Measurements from ENCODE around the gene PRICKLE2. TPM values are rescaled to one million over a fixed set of nuclear protein-coding genes. Genes with fewer than 3 reads are reported as not detected.

The PRICKLE2 gene
- total RNA-seq, 1 experiment from 2014 or later: 0.26 TPM

DNA sequence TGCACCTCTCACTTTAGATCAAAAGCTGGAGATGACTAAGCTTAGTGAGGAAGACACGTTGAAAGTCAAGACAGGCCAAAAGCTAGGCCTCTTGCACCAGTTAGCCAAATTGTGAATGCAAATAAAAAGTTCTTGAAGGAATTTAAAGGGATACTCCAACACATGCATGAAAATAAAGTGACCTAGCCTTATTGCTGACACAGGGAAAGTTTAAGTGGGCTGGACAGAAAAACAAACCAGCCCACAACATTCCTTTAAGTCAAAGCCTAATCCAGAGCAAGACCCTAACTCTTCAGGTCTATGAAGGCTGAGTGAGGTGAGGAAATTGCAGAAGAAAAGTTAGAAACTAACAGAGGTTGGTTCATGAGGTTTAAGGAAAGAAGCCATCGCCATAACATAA lies 101.3 kb downstream of the PRICKLE2 start:
- H3K36me3 ChIP-seq (ENCODE audit: control insufficient read depth, insufficient read depth, low read length): no peaks in the 10 kb centered on the region
- in situ Hi-C loops (cut with HindIII; ENCODE audit: low pct_unique_long_range_greater_than_20kb, low sequenced_read_pairs) (no loop called here), intact Hi-C loops (cut with micrococcal nuclease; ENCODE audit: unreplicated experiment) (no loop called here)
- no peak overlapping the region for H3K4me3 ChIP-seq (ENCODE audit: low read depth in 2 of 2, low read length in 2 of 2)
- H3K9me3 ChIP-seq (ENCODE audit: control insufficient read depth, insufficient read depth, low read depth, low read length): no peaks in the 10 kb centered on the region
- no peak overlapping the region for H3K27ac ChIP-seq (ENCODE audit: low read length)
- ChIA-PET POLR2A (no interaction called here), CTCF (no interaction called here)
- DNase-seq (ENCODE audit: low read depth, low spot score) (no peak), ATAC-seq (no peak)
- no peaks in the 10 kb centered on the region for H3K4me1 ChIP-seq (ENCODE audit: control insufficient read depth, insufficient read depth, low read length)
- TF ChIP-seq POLR2AphosphoS5 (IDR thresholded peaks at IDR 0.05; ENCODE audit: low read depth, low read length) (no peak), TCF7L2 (IDR thresholded peaks at IDR 0.05; ENCODE audit: low read depth, low read length) (no peak), SIN3A (IDR thresholded peaks at IDR 0.05; ENCODE audit: borderline replicate concordance, insufficient read depth, low read depth, low read length) (no peak)
- TF ChIP-seq, protein P1, sequence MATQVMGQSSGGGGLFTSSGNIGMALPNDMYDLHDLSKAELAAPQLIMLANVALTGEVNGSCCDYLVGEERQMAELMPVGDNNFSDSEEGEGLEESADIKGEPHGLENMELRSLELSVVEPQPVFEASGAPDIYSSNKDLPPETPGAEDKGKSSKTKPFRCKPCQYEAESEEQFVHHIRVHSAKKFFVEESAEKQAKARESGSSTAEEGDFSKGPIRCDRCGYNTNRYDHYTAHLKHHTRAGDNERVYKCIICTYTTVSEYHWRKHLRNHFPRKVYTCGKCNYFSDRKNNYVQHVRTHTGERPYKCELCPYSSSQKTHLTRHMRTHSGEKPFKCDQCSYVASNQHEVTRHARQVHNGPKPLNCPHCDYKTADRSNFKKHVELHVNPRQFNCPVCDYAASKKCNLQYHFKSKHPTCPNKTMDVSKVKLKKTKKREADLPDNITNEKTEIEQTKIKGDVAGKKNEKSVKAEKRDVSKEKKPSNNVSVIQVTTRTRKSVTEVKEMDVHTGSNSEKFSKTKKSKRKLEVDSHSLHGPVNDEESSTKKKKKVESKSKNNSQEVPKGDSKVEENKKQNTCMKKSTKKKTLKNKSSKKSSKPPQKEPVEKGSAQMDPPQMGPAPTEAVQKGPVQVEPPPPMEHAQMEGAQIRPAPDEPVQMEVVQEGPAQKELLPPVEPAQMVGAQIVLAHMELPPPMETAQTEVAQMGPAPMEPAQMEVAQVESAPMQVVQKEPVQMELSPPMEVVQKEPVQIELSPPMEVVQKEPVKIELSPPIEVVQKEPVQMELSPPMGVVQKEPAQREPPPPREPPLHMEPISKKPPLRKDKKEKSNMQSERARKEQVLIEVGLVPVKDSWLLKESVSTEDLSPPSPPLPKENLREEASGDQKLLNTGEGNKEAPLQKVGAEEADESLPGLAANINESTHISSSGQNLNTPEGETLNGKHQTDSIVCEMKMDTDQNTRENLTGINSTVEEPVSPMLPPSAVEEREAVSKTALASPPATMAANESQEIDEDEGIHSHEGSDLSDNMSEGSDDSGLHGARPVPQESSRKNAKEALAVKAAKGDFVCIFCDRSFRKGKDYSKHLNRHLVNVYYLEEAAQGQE (IDR thresholded peaks at IDR 0.05; ENCODE audit: insufficient read depth in 1 of 2, low read depth in 2 of 2, low read length in 1 of 2): no peak
- TF ChIP-seq, protein P2, sequence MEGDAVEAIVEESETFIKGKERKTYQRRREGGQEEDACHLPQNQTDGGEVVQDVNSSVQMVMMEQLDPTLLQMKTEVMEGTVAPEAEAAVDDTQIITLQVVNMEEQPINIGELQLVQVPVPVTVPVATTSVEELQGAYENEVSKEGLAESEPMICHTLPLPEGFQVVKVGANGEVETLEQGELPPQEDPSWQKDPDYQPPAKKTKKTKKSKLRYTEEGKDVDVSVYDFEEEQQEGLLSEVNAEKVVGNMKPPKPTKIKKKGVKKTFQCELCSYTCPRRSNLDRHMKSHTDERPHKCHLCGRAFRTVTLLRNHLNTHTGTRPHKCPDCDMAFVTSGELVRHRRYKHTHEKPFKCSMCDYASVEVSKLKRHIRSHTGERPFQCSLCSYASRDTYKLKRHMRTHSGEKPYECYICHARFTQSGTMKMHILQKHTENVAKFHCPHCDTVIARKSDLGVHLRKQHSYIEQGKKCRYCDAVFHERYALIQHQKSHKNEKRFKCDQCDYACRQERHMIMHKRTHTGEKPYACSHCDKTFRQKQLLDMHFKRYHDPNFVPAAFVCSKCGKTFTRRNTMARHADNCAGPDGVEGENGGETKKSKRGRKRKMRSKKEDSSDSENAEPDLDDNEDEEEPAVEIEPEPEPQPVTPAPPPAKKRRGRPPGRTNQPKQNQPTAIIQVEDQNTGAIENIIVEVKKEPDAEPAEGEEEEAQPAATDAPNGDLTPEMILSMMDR (IDR thresholded peaks at IDR 0.05): no peak
- no peaks in the 10 kb centered on the region for H3K27me3 ChIP-seq (ENCODE audit: control insufficient read depth, insufficient read depth, low read length)
- no TSS peak for BruUV-seq (replicated peaks)

DNA sequence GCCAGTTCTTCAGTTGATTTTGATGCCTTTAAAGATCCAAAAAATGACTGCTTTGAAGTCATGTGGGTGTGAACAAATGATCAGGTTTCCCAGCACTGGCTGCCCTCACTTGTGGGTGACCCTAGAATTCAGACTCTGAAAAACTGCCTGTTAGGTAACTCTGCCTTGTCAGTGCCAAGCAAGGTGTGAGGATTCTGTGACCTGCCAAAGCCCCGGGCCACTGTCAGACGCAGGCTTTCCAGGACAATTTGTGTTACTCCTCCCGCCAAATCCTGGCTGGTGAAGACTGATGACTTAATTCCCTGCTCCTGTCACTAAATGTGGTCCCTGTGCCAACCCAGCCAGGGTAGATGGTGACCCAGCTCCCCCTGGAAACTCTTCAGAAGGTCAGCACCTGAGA lies 102.8 kb downstream of the PRICKLE2 start:
- ChIA-PET CTCF (no interaction called here), POLR2A (no interaction called here)
- Histone ChIP-seq H3K27ac (ENCODE audit: low read length) (no peak overlapping the region), H3K27me3 (ENCODE audit: control insufficient read depth, insufficient read depth, low read length) (no peaks in the 10 kb centered on the region), H3K4me3 (ENCODE audit: low read depth in 2 of 2, low read length in 2 of 2) (no peak overlapping the region), H3K4me1 (ENCODE audit: control insufficient read depth, insufficient read depth, low read length) (no peaks in the 10 kb centered on the region), H3K9me3 (ENCODE audit: control insufficient read depth, insufficient read depth, low read depth, low read length) (no peaks in the 10 kb centered on the region), H3K36me3 (ENCODE audit: control insufficient read depth, insufficient read depth, low read length) (no peaks in the 10 kb centered on the region)
- DNase-seq (ENCODE audit: low read depth, low spot score) (no peak), ATAC-seq (no peak)
- in situ Hi-C loops (cut with HindIII; ENCODE audit: low pct_unique_long_range_greater_than_20kb, low sequenced_read_pairs) (no loop called here), intact Hi-C loops (cut with micrococcal nuclease; ENCODE audit: unreplicated experiment) (no loop called here)
- BruUV-seq (replicated peaks): no TSS peak
- TF ChIP-seq, protein P2 (IDR thresholded peaks at IDR 0.05): no peak
- no peak for TF ChIP-seq SIN3A (IDR thresholded peaks at IDR 0.05; ENCODE audit: borderline replicate concordance, insufficient read depth, low read depth, low read length)
